ENCODE data around the gene OR2V2.

Gene OR2V2

DNA sequence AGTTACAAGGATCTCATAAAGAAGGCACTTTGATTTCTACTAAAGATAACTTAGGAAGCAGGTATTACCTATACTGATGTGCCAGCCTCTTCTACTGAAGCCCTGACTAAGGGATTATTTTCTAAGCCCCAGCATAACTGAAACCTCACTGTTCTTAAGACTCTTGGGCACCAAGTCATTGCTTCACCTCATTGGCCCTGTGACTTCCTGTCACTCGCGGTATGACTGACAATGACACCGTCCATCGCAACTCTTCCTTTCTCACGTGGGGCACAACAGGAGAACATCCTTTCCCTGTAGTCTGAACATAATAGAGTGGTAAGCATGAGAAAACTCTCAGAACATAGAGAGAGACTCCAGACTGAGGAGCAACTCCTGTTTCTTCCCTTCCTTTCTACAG, 6.4 kb downstream of the OR2V2 start:
- H3F3A ChIP-seq (ENCODE audit: control insufficient read depth, insufficient read depth): no peaks in the 10 kb centered on the region
- peaks cover 3% of the 10 kb centered on the region; the same call in 1 of the 2 replicates for H3K4me1 ChIP-seq (ENCODE audit: control insufficient read depth, low read length)
- H3K27ac ChIP-seq (ENCODE audit: low read depth, low read length): no peak overlapping the region
- H3K36me3 ChIP-seq (ENCODE audit: control insufficient read depth, low read length): no peaks in the 10 kb centered on the region
- H3K9me3 ChIP-seq (ENCODE audit: control insufficient read depth, insufficient read depth, low read length): no peaks in the 10 kb centered on the region; the same call in 1 of the 2 replicates
- H3K9me2 ChIP-seq (replicated peaks; ENCODE audit: control insufficient read depth, low read length): no peaks in the 10 kb centered on the region
- TF ChIP-seq EZH2phosphoT487 (IDR thresholded peaks at IDR 0.05; ENCODE audit: borderline replicate concordance, low read length) (no peak), CTCF (IDR thresholded peaks at IDR 0.05; ENCODE audit: low read depth, low read length, poor library complexity, severe bottlenecking) (no peak)
- H3K4me2 ChIP-seq (ENCODE audit: low read length): no peak overlapping the region
- no peak overlapping the region for H3K4me3 ChIP-seq (ENCODE audit: low read length)
- no peaks in the 10 kb centered on the region for H4K20me1 ChIP-seq (ENCODE audit: control insufficient read depth, insufficient read depth, low read depth, low read length)
- H3K79me2 ChIP-seq (ENCODE audit: control insufficient read depth, low read length): no peaks in the 10 kb centered on the region
- no peaks in the 10 kb centered on the region for H3K27me3 ChIP-seq (ENCODE audit: control insufficient read depth, low read length)

DNA sequence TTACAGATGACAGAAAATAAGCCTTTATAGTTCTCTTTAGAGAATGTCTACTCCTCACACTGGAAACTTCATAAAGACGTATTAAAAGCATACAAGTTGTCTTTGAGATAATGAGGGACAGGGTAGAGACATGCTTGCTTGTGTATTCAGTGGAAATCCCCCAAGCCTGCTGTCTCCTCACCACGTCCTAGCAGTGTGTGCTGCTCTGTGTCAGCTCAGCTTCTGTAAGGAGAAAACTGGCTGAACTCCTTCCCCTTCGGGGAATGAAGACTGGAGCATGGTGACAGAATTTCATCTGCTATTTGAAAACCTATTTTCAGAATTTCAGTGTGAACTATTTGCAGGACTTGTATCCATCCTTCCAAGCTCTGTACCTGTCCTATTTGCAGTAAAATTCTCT, 9.4 kb downstream of the OR2V2 start:
- Histone ChIP-seq H3K4me1 (ENCODE audit: control insufficient read depth, low read length) (peaks cover 22% of the 10 kb centered on the region), H3K27ac (ENCODE audit: low read depth, low read length) (no peak overlapping the region), H3K9me2 (replicated peaks; ENCODE audit: control insufficient read depth, low read length) (no peaks in the 10 kb centered on the region), H3K36me3 (ENCODE audit: control insufficient read depth, low read length) (no peaks in the 10 kb centered on the region), H3K4me2 (ENCODE audit: low read length) (no peak overlapping the region), H3K9me3 (ENCODE audit: control insufficient read depth, insufficient read depth, low read length) (no peaks in the 10 kb centered on the region; the same call in 1 of the 2 replicates), H4K20me1 (ENCODE audit: control insufficient read depth, insufficient read depth, low read depth, low read length) (no peaks in the 10 kb centered on the region), H3K27me3 (ENCODE audit: control insufficient read depth, low read length) (no peaks in the 10 kb centered on the region), H3K79me2 (ENCODE audit: control insufficient read depth, low read length) (no peaks in the 10 kb centered on the region), H3K4me3 (ENCODE audit: low read length) (no peak overlapping the region), H3F3A (ENCODE audit: control insufficient read depth, insufficient read depth) (peaks cover 15% of the 10 kb centered on the region)
- TF ChIP-seq CTCF (IDR thresholded peaks at IDR 0.05; ENCODE audit: low read depth, low read length, poor library complexity, severe bottlenecking) (no peak), EZH2phosphoT487 (IDR thresholded peaks at IDR 0.05; ENCODE audit: borderline replicate concordance, low read length) (no peak)

DNA sequence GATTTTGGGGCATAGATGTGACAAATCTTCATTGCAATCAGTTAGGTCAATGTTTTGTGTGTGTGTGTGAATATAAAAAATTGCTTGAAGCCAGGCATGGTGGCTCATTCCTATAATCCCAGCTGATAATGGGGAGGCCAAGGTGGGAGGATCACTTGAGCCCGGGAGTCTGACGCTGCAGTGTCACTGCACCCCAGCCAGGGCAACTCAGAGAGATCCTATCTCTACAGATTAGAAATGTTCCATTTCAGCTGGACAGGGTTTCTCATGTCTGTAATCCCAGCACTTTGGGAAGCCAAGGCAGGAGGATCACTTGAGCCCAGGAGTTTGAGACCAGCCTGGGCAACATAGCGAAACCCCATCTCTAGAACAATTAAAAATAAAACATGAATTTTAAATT, 11.5 kb downstream of the OR2V2 start:
- H3K4me1 ChIP-seq (ENCODE audit: control insufficient read depth, low read length): peaks cover 34% of the 10 kb centered on the region
- no peaks in the 10 kb centered on the region for H3K27me3 ChIP-seq (ENCODE audit: control insufficient read depth, low read length)
- H3K9me2 ChIP-seq (replicated peaks; ENCODE audit: control insufficient read depth, low read length): no peaks in the 10 kb centered on the region
- H3K79me2 ChIP-seq (ENCODE audit: control insufficient read depth, low read length): no peaks in the 10 kb centered on the region
- H3K27ac ChIP-seq (ENCODE audit: low read depth, low read length): no peak overlapping the region
- TF ChIP-seq EZH2phosphoT487 (IDR thresholded peaks at IDR 0.05; ENCODE audit: borderline replicate concordance, low read length) (no peak), CTCF (IDR thresholded peaks at IDR 0.05; ENCODE audit: low read depth, low read length, poor library complexity, severe bottlenecking) (no peak)
- no peak overlapping the region for H3K4me2 ChIP-seq (ENCODE audit: low read length)
- no peak overlapping the region for H3K4me3 ChIP-seq (ENCODE audit: low read length)
- H3F3A ChIP-seq (ENCODE audit: control insufficient read depth, insufficient read depth): peaks cover 17% of the 10 kb centered on the region
- no peaks in the 10 kb centered on the region for H3K36me3 ChIP-seq (ENCODE audit: control insufficient read depth, low read length)
- no peaks in the 10 kb centered on the region for H4K20me1 ChIP-seq (ENCODE audit: control insufficient read depth, insufficient read depth, low read depth, low read length)
- H3K9me3 ChIP-seq (ENCODE audit: control insufficient read depth, insufficient read depth, low read length): no peaks in the 10 kb centered on the region; the same call in 1 of the 2 replicates

All from DOHH2 (cell line).